HepG2 (cell line): ENCODE data around the gene DAPK1. TPM values are rescaled to one million over a fixed set of nuclear protein-coding genes. Genes with fewer than 3 reads are reported as not detected.

Experiments used
- ATAC-seq: fragments of 200-7000 bp; cut with Tn5 transposase; 3 replicates; pipeline ENCODE4 v1.9.1; 2020; ENCODE audit warnings: mild to moderate bottlenecking, moderate library complexity
- BruUV-seq: library from RNA; stranded (reverse); fragments of 400-500 nt; replicated peaks from 2 replicates; lab custom pipeline; 2021; lab: Mats Ljungman, UMichigan
- CTCF ChIA-PET: fragments of 300-600 bp; formaldehyde crosslinking; extraction: SDS; loops from one replicate; lab custom pipeline; 2021; ENCODE audit warnings: low total read pairs, inconsistent platforms, low intra/inter-chr PET ratio; lab: Yijun Ruan, JAX
- POLR2A ChIA-PET: fragments of 350-600 bp; sonication (Branson Sonifier 250); formaldehyde crosslinking; loops from one replicate; lab custom pipeline; 2020; ENCODE audit warnings: antibody characterized with exemption, inconsistent platforms; lab: Yijun Ruan, JAX
- DNase-seq: peaks from one replicate; pipeline ENCODE4 v3.0.0-alpha.2; 2015; ENCODE audit warnings: low spot score
- FAIRE-seq: peaks from 3 replicates; lab custom pipeline; 2011; peaks lifted over from hg19 to GRCh38; lab: Jason Lieb, UNC
- H2AFZ ChIP-seq: one replicate; pipeline ENCODE4 v1.6.1; 2011; ENCODE audit warnings: low read length, inconsistent platforms
- H3K27ac ChIP-seq: fragments of 300-600 bp; 3 replicates; pipeline ENCODE4 v1.8.0; 2011; ENCODE audit warnings: mixed run types, mild to moderate bottlenecking, mixed read lengths, low read length, inconsistent platforms; ENCODE audit not compliant: insufficient read depth; ENCODE audit errors: extremely low read length
- H3K27me3 ChIP-seq, 2 experiments: fragments of 200-600 bp in 1 of 2; 2 replicates in 1 of 2; 3 replicates in 1 of 2; pipeline versions ENCODE4 v1.6.0 to v1.8.0; 2011; ENCODE audit warnings: low read length in 2 of 2, mild to moderate bottlenecking in 2 of 2, moderate library complexity in 2 of 2, inconsistent platforms in 1 of 2; ENCODE audit not compliant: insufficient read depth in 2 of 2, control insufficient read depth in 1 of 2
- H3K36me3 ChIP-seq, 2 experiments: fragments of 200-600 bp in 1 of 2; replicated peaks in 1 of 2; 2 replicates in 1 of 2; 3 replicates in 1 of 2; pipeline versions ENCODE4 v1.5.1 to v1.8.0; 2011; ENCODE audit warnings: low read length in 2 of 2, inconsistent platforms in 1 of 2; ENCODE audit not compliant: insufficient read depth in 2 of 2, control insufficient read depth in 1 of 2
- H3K4me1 ChIP-seq: 2 replicates; pipeline ENCODE4 v1.5.1; 2012; ENCODE audit warnings: low read length, inconsistent platforms; ENCODE audit not compliant: insufficient read depth
- H3K4me2 ChIP-seq: 2 replicates; pipeline ENCODE4 v1.6.0; 2011; ENCODE audit warnings: low read depth, low read length, inconsistent platforms
- H3K4me3 ChIP-seq, 3 experiments: fragments of 200-600 bp in 1 of 3; sonication (generic), shearing (Covaris generic) in 1 of 3; replicated peaks in 1 of 3; 2 replicates each; pipeline ENCODE4 v1.5.1; 2011 to 2016; ENCODE audit warnings: low read length in 3 of 3, inconsistent platforms in 2 of 3, low read depth in 2 of 3, mild to moderate bottlenecking in 2 of 3, control low read depth in 1 of 3, mixed read lengths in 1 of 3; ENCODE audit not compliant: insufficient read depth in 1 of 3
- H3K79me2 ChIP-seq: one replicate; pipeline ENCODE4 v1.6.1; 2011; ENCODE audit warnings: low read length, inconsistent platforms; ENCODE audit not compliant: insufficient read depth
- H3K9ac ChIP-seq: 2 replicates; pipeline ENCODE4 v1.6.0; 2011; ENCODE audit warnings: mild to moderate bottlenecking, low read depth, low read length, inconsistent platforms; ENCODE audit not compliant: insufficient read depth
- H3K9me3 ChIP-seq: 2 replicates; pipeline ENCODE4 v1.5.1; 2012; ENCODE audit warnings: mild to moderate bottlenecking, low read length
- H4K20me1 ChIP-seq: 2 replicates; pipeline ENCODE4 v1.6.0; 2011; ENCODE audit warnings: inconsistent platforms, mild to moderate bottlenecking, low read length, moderate library complexity; ENCODE audit not compliant: insufficient read depth
- ARID3A ChIP-seq: IDR thresholded peaks from 2 replicates; pipeline ENCODE4 v1.6.1; 2012; ENCODE audit warnings: low read depth, low read length, improper control_type of control experiment
- GLI4 ChIP-seq: sonication (generic); formaldehyde crosslinking; IDR thresholded peaks from 2 replicates; pipeline ENCODE4 v1.5.1; 2020; ENCODE audit warnings: missing genetic modification reagents, mild to moderate bottlenecking, moderate library complexity, borderline replicate concordance
- HMGA1 ChIP-seq: sonication (generic); formaldehyde crosslinking; conservative IDR thresholded peaks from 2 replicates; pipeline ENCODE4 v1.4.0; 2020; ENCODE audit warnings: missing genetic modification reagents
- HNRNPL ChIP-seq: fragments of 200-400 bp; formaldehyde crosslinking; IDR thresholded peaks from 2 replicates; pipeline ENCODE4 v1.6.1; 2017; ENCODE audit warnings: mild to moderate bottlenecking, low read depth, low read length
- KAT2B ChIP-seq: fragments of 150-350 bp; IDR thresholded peaks from 2 replicates; pipeline ENCODE4 v1.6.1; 2014; ENCODE audit warnings: low read depth, low read length, borderline replicate concordance
- YEATS2 ChIP-seq: sonication (generic); formaldehyde crosslinking; IDR thresholded peaks from 2 replicates; pipeline ENCODE4 v1.4.0; 2020; ENCODE audit warnings: missing genetic modification reagents, borderline replicate concordance
- ZNF407 ChIP-seq: sonication (generic); formaldehyde crosslinking; IDR thresholded peaks from one replicate; pipeline ENCODE4 v1.5.1; 2020; ENCODE audit warnings: mild to moderate bottlenecking, missing genetic modification reagents; ENCODE audit errors: not compliant biosample characterization
- ZNF709 ChIP-seq: sonication (generic); formaldehyde crosslinking; IDR thresholded peaks from 2 replicates; pipeline ENCODE4 v1.5.0; 2020; ENCODE audit warnings: mild to moderate bottlenecking, missing genetic modification reagents
- ZNF710 ChIP-seq: sonication (generic); formaldehyde crosslinking; IDR thresholded peaks from 2 replicates; pipeline ENCODE4 v1.5.0; 2020; ENCODE audit warnings: mild to moderate bottlenecking, missing genetic modification reagents, borderline replicate concordance
- WGBS: methylation state at CpG from one replicate; pipeline ENCODE4 v1.1.6; 2017; ENCODE audit warnings: low lambda C conversion rate; 5-methylcytosine and 5-hydroxymethylcytosine counted together
- in situ Hi-C: cut with HindIII; loops from 2 replicates; pipeline ENCODE4 v1.10.0; 2017; ENCODE audit warnings: low pct_unique_long_range_greater_than_20kb; ENCODE audit not compliant: extremely low pct_ligation_motif_present
- intact Hi-C: fragments of 100-400 bp; cut with micrococcal nuclease; formaldehyde crosslinking; loops from one replicate; pipeline ENCODE4 v1.10.0; 2022; ENCODE audit not compliant: unreplicated experiment
- polyA plus RNA-seq, 8 experiments: library from polyadenylated mRNA; depleted of rRNA in 3 of 8; stranded (reverse) in 7 of 8; unstranded in 1 of 8; fragments of >200 nt; fragmentation: Illumina TruSeq in 4 of 8; extraction: Trizol in 4 of 8; gene quantifications; 2 replicates each; pipeline versions ENCODE4 v1.2.1 to v1.2.3, GENCODE V29; 2011 to 2016; ENCODE audit warnings: low read depth in 4 of 8, missing spikeins in 1 of 8, mixed read lengths in 1 of 8; ENCODE audit not compliant: insufficient read depth in 1 of 8
- total RNA-seq, 5 experiments: library from RNA; depleted of rRNA; stranded (reverse); fragments of >200 nt; fragmentation: Illumina TruSeq; extraction: Trizol; gene quantifications; 2 replicates each; pipeline ENCODE4 v1.2.3, GENCODE V29; 2016; ENCODE audit warnings: low read depth in 1 of 5

DAPK1 gene
- total and polyA plus RNA-seq, 2 of the 13 experiments (the other 11 are each of a cell fraction or from before 2014, with no cell fraction given), result 35.7 to 35.9 TPM

- TF ChIP-seq YEATS2 (CRISPR knock-in tag), result no peak
- no peak for TF ChIP-seq HNRNPL
- TF ChIP-seq GLI4 (CRISPR knock-in tag), result no peak
These were observed 236.4 kb downstream of the DAPK1 start (continued) for GRCh38 chr9:87734106-87734505.

GRCh38 chr9:87739546-87739945, 241.9 kb downstream of the DAPK1 start:
- no peak overlapping the region for H3K4me2 ChIP-seq
- peaks cover 9% of the 10 kb centered on the region for H3K9me3 ChIP-seq
- 19% methylated on average over 3 of the region's 3 CpGs for WGBS
- CTCF ChIA-PET, result no interaction called here
- no peaks in the 10 kb centered on the region for H3K36me3 ChIP-seq
- no peak overlapping the region for H3K9ac ChIP-seq
- BruUV-seq, result no TSS peak
- H3K4me1 ChIP-seq, result no peaks in the 10 kb centered on the region
- POLR2A ChIA-PET, result no interaction called here
- no peaks in the 10 kb centered on the region for H4K20me1 ChIP-seq
- in situ Hi-C loops (no loop called here), intact Hi-C loops (no loop called here)
- no peaks in the 10 kb centered on the region for H3K27me3 ChIP-seq
- DNase-seq (no peak), FAIRE-seq (no peak), ATAC-seq (no peak)
- H3K27ac ChIP-seq, result no peak overlapping the region
- no peaks in the 10 kb centered on the region for H3K79me2 ChIP-seq
- H3K4me3 ChIP-seq, result no peak overlapping the region
- no peak overlapping the region for H2AFZ ChIP-seq
- no peak for TF ChIP-seq HMGA1 (CRISPR knock-in tag)
- no peak for TF ChIP-seq ZNF407
- TF ChIP-seq ZNF710 (CRISPR knock-in tag), result no peak
- TF ChIP-seq KAT2B, result no peak
- no peak for TF ChIP-seq ARID3A
- no peak for TF ChIP-seq ZNF709 (CRISPR knock-in tag)
